Mesothelial cell of epicardium (in vitro differentiated cells): ENCODE measurements around the gene IGF2BP1. TPM values are rescaled to one million over a fixed set of nuclear protein-coding genes. Genes with fewer than 3 reads are reported as not detected.

ENCODE experiments used
- DNase-seq, 2 experiments: peaks; one replicate each; pipeline ENCODE4 v3.0.0; 2021; ENCODE audit warnings: low spot score in 2 of 2; ENCODE audit not compliant: unreplicated experiment in 2 of 2
- H3K27ac Mint-ChIP-seq: 2 replicates; pipeline ENCODE4 v1.8.0; 2021; ENCODE audit warnings: mixed read lengths
- H3K27me3 Mint-ChIP-seq: 2 replicates; pipeline ENCODE4 v1.8.0; 2021; ENCODE audit warnings: low read depth, mixed read lengths
- H3K36me3 Mint-ChIP-seq: 2 replicates; pipeline ENCODE4 v1.8.0; 2021; ENCODE audit warnings: mixed read lengths
- H3K4me1 Mint-ChIP-seq: 2 replicates; pipeline ENCODE4 v1.8.0; 2021; ENCODE audit warnings: mixed read lengths
- H3K4me3 Mint-ChIP-seq: 2 replicates; pipeline ENCODE4 v1.8.0; 2021; ENCODE audit warnings: mild to moderate bottlenecking, moderate library complexity, mixed read lengths
- H3K9me3 Mint-ChIP-seq: 2 replicates; pipeline ENCODE4 v1.8.0; 2021; ENCODE audit warnings: mixed read lengths
- total RNA-seq: library from RNA; stranded (reverse); gene quantifications from 3 replicates; pipeline ENCODE4 v1.2.1, GENCODE V29; 2021
- TF ChIP-seq, protein P1 (sequence below): fragments of 200-600 bp; sonication (generic); IDR thresholded peaks from one replicate; pipeline ENCODE4 v1.5.0; 2021; ENCODE audit warnings: antibody characterized with exemption; ENCODE audit not compliant: unreplicated experiment

IGF2BP1 gene
- total RNA-seq, 1 donor from 2014 or later: 227 TPM

DNA sequence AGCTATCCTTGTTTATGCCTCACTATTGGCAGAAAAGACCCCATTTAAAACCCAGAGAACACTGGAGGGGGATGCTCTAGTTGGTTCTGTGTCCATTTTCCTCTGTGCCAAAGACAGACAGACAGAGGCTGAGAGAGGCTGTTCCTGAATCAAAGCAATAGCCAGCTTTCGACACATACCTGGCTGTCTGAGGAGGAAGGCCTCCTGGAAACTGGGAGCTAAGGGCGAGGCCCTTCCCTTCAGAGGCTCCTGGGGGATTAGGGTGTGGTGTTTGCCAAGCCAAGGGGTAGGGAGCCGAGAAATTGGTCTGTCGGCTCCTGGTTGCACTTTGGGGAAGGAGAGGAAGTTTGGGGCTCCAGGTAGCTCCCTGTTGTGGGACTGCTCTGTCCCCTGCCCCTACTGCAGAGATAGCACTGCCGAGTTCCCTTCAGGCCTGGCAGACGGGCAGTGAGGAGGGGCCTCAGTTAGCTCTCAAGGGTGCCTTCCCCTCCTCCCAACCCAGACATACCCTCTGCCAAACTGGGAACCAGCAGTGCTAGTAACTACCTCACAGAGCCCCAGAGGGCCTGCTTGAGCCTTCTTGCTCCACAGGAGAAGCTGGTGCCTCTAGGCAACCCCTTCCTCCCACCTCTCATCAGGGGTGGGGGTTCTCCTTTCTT lies 56.1 kb downstream of the IGF2BP1 start:
- TF ChIP-seq, protein P1, sequence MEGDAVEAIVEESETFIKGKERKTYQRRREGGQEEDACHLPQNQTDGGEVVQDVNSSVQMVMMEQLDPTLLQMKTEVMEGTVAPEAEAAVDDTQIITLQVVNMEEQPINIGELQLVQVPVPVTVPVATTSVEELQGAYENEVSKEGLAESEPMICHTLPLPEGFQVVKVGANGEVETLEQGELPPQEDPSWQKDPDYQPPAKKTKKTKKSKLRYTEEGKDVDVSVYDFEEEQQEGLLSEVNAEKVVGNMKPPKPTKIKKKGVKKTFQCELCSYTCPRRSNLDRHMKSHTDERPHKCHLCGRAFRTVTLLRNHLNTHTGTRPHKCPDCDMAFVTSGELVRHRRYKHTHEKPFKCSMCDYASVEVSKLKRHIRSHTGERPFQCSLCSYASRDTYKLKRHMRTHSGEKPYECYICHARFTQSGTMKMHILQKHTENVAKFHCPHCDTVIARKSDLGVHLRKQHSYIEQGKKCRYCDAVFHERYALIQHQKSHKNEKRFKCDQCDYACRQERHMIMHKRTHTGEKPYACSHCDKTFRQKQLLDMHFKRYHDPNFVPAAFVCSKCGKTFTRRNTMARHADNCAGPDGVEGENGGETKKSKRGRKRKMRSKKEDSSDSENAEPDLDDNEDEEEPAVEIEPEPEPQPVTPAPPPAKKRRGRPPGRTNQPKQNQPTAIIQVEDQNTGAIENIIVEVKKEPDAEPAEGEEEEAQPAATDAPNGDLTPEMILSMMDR: no peak
- no peak for DNase-seq
- H3K9me3 Mint-ChIP-seq: no peaks in the 10 kb centered on the region
- peaks cover 38% of the 10 kb centered on the region for H3K36me3 Mint-ChIP-seq
- no peak overlapping the region for H3K4me3 Mint-ChIP-seq
- H3K27me3 Mint-ChIP-seq: no peaks in the 10 kb centered on the region
- no peaks in the 10 kb centered on the region for H3K4me1 Mint-ChIP-seq
- peak overlapping the region; percentile 43 for H3K27ac Mint-ChIP-seq

DNA sequence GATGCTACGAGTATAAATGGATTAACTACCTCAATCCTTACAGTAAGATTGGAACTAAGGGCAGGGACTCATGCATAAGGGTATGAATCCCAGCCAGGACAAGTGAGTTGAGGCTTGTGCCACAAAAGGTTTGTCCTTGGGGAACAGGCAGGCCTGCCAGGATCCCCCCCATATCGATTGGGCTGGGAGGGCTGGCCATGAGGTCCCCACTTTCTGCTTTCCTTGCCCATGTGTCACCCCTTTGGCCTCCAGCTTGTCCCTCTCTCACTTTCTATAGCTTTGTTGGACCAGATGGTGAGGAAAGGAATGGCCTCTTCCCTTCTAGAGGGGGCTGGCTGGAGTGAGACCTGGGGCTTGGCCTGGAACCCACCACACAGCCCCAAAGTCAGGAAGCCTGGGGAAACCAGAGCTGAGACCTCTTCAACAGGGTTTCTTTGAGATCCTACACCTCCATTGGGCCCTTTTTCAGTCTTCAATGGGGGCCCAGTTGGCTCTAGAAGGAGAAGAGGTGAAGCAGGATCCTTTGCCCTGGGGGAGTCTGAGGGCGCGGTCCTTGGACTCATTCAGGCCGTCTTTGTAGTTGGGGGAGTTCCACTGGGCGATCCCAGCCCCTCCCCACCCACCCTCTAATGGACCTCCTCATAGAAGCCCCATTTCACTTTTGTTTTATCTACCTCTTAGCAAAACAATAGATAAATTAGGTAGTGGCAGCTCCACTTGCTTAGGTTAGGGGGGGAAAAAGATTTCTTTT lies 57.3 kb downstream of the IGF2BP1 start:
- TF ChIP-seq, protein P1: no peak
- Mint-ChIP-seq H3K9me3 (no peaks in the 10 kb centered on the region), H3K27me3 (no peaks in the 10 kb centered on the region), H3K4me1 (no peaks in the 10 kb centered on the region), H3K27ac (no peak overlapping the region), H3K36me3 (peaks cover 27% of the 10 kb centered on the region), H3K4me3 (no peak overlapping the region)
- no peak for DNase-seq

DNA sequence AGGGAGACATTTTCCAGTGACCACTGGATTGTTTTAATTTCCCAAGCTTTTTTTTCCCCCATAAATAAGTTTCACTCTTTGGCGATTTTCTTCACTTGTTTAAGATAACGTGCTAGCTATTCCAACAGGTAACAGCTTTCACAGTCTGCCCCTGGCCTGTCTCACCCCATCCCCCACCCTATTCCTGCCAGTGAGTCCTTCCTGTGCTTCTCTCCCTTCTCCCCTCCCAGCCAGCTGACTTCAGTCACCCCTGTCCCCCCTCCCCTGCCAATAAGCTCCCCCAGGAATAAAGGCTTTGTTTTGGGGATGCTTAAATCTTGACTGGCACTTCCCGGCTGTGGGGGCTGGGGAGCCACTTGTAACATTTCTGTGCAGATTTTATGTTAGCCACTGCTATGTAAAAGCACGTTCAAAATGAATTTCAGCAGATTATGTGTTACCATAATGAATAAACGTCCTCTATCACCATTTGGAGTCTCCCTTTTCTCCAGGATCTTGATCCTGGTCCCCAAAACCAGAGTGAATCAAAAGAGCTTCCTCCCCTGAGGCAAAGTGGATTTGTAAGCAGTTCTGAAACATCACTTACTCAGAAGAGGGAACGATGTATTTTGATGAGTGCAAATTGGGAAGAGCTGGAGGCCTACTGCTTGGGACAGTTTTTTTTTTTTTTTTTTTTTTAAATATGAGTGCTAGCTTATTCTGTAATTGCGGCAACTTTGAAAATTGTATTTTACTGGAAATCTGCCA lies 58.2 kb downstream of the IGF2BP1 start:
- Mint-ChIP-seq H3K4me1 (no peaks in the 10 kb centered on the region), H3K27ac (peak overlapping the region; percentile 56), H3K27me3 (no peaks in the 10 kb centered on the region), H3K36me3 (peaks cover 20% of the 10 kb centered on the region), H3K9me3 (no peaks in the 10 kb centered on the region), H3K4me3 (no peak overlapping the region)
- TF ChIP-seq, protein P1: no peak
- DNase-seq: no peak

DNA sequence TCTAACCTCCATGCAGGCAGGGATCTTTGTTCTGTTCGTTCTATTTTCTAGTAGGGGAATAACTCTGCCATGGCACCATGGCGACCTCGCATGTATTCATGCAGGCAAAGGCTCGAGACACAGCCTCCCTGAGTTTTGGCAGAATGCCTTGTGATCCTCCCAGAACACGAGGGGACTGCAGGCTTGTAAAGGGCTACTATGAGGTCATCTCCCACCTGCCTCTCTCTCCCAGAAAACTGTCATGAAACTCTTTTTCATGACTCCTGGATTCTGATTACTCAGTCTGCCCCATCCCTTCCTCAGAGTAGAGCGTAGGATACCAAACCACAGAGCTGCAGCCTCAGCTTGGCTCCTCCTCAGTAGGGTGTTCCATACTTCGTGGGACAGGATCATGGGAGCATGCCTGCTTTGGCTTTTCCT lies 64.3 kb downstream of the IGF2BP1 start:
- Mint-ChIP-seq H3K4me3 (no peak overlapping the region), H3K4me1 (peaks cover 6% of the 10 kb centered on the region), H3K27ac (no peak overlapping the region), H3K27me3 (no peaks in the 10 kb centered on the region), H3K36me3 (no peaks in the 10 kb centered on the region), H3K9me3 (peaks cover 4% of the 10 kb centered on the region)
- DNase-seq: no peak
- TF ChIP-seq, protein P1: no peak

DNA sequence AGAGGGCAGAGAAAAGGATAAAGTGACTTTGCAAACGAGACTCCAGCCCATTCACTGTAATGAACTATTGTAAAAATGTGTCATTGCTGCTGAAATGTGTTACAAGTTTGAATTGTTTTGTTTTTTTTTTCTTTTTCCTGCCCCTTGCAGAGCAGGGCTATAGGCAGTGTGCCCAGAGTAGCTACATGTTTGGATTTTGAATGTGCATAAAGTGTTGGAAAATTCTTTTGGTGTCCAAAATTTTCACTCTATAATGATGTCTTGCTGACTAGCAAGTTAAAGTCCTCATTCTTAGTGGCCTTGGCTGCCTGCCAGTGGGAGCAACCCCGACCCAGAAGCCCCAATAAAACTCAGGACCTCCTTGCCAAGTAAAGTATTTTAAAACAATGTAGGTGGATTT lies 66.5 kb downstream of the IGF2BP1 start:
- TF ChIP-seq, protein P1: no peak
- Mint-ChIP-seq H3K4me1 (peaks cover 6% of the 10 kb centered on the region), H3K27me3 (no peaks in the 10 kb centered on the region), H3K27ac (no peak overlapping the region), H3K9me3 (peaks cover 4% of the 10 kb centered on the region), H3K4me3 (no peak overlapping the region), H3K36me3 (no peaks in the 10 kb centered on the region)
- DNase-seq: no peak
